GM23338 (cell line): Measurements from ENCODE around the gene CTNS. TPM values are rescaled to one million over a fixed set of nuclear protein-coding genes. Genes with fewer than 3 reads are reported as not detected.
A peak's percentile ranks its signal among the peaks of the same experiment; 100 is the strongest.

ENCODE experiments used
- ATAC-seq: fragments of 200-7000 bp; cut with Tn5 transposase; 3 replicates; pipeline ENCODE4 v1.9.1; 2020
- DNase-seq: peaks from one replicate; pipeline ENCODE4 v3.0.0-alpha.2; 2015; ENCODE audit warnings: low spot score
- H2AFZ ChIP-seq: fragments of 200-600 bp; sonication (generic); 2 replicates; pipeline ENCODE4 v1.8.0; 2016; ENCODE audit warnings: antibody characterized with exemption, mild to moderate bottlenecking, moderate library complexity
- H3F3A ChIP-seq: fragments of 200-600 bp; sonication (generic); replicated peaks from 2 replicates; pipeline ENCODE4 v1.8.0; 2017; ENCODE audit warnings: antibody characterized with exemption, mixed run types, low read depth
- H3K27ac ChIP-seq: fragments of 200-600 bp; sonication (generic); 2 replicates; pipeline ENCODE4 v1.6.1; 2016; ENCODE audit warnings: low read depth
- H3K27me3 ChIP-seq: fragments of 200-600 bp; sonication (generic); 2 replicates; pipeline ENCODE4 v1.8.0; 2016; ENCODE audit warnings: mild to moderate bottlenecking, mixed run types, moderate library complexity; ENCODE audit not compliant: insufficient read depth
- H3K36me3 ChIP-seq: fragments of 200-600 bp; sonication (generic); 2 replicates; pipeline ENCODE4 v1.8.0; 2016; ENCODE audit warnings: mild to moderate bottlenecking; ENCODE audit not compliant: insufficient read depth
- H3K4me1 ChIP-seq: fragments of 200-600 bp; sonication (generic); 2 replicates; pipeline ENCODE4 v1.8.0; 2016; ENCODE audit warnings: mild to moderate bottlenecking, moderate library complexity; ENCODE audit not compliant: insufficient read depth
- H3K4me2 ChIP-seq: fragments of 200-600 bp; sonication (generic); 2 replicates; pipeline ENCODE4 v1.7.1; 2017; ENCODE audit warnings: mixed run types
- H3K4me3 ChIP-seq: fragments of 200-600 bp; sonication (generic); 2 replicates; pipeline ENCODE4 v1.6.1; 2016; ENCODE audit warnings: mixed run types
- H3K79me2 ChIP-seq: fragments of 200-600 bp; sonication (generic); replicated peaks from 2 replicates; pipeline ENCODE4 v1.8.0; 2017; ENCODE audit warnings: mild to moderate bottlenecking; ENCODE audit not compliant: insufficient read depth
- H3K9me2 ChIP-seq: fragments of 200-600 bp; sonication (generic); 2 replicates; pipeline ENCODE4 v1.8.0; 2017; ENCODE audit not compliant: insufficient read depth
- H4K20me1 ChIP-seq: fragments of 200-600 bp; sonication (generic); replicated peaks from 2 replicates; pipeline ENCODE4 v1.8.0; 2017; ENCODE audit warnings: mild to moderate bottlenecking; ENCODE audit not compliant: insufficient read depth
- H3K27ac Mint-ChIP-seq: 2 replicates; pipeline ENCODE4 v1.8.0; 2020; ENCODE audit warnings: inconsistent platforms, mild to moderate bottlenecking, moderate library complexity, mixed read lengths
- H3K27me3 Mint-ChIP-seq: 3 replicates; pipeline ENCODE4 v1.8.0; 2022; ENCODE audit warnings: low read depth, mild to moderate bottlenecking, moderate library complexity, mixed read lengths, inconsistent platforms; ENCODE audit not compliant: insufficient read depth, poor library complexity
- H3K36me3 Mint-ChIP-seq: 3 replicates; pipeline ENCODE4 v1.8.0; 2021; ENCODE audit warnings: low read depth, mild to moderate bottlenecking, inconsistent platforms, moderate library complexity, mixed read lengths
- H3K4me1 Mint-ChIP-seq: 3 replicates; pipeline ENCODE4 v1.8.0; 2020; ENCODE audit warnings: mild to moderate bottlenecking, inconsistent platforms, mixed read lengths
- H3K4me3 Mint-ChIP-seq: 3 replicates; pipeline ENCODE4 v1.8.0; 2021; ENCODE audit warnings: moderate library complexity, mild to moderate bottlenecking, inconsistent platforms, mixed read lengths
- H3K9me3 Mint-ChIP-seq: 3 replicates; pipeline ENCODE4 v1.8.0; 2020; ENCODE audit warnings: moderate library complexity, mild to moderate bottlenecking, inconsistent platforms, mixed read lengths
- CREB1 ChIP-seq: fragments of 250-450 bp; sonication (Bioruptor Pico); IDR thresholded peaks from 2 replicates; pipeline ENCODE4 v1.5.0; 2020; ENCODE audit warnings: low read depth, mild to moderate bottlenecking, moderate library complexity
- CTCF ChIP-seq, 2 experiments: fragments of 200-600 bp in 1 of 2; sonication (generic) in 1 of 2; conservative IDR thresholded peaks; 2 replicates each; pipeline versions ENCODE4 v1.5.1 to v1.6.1; 2016 to 2017; ENCODE audit warnings: antibody characterized with exemption in 2 of 2, low read depth in 2 of 2, mild to moderate bottlenecking in 2 of 2, moderate library complexity in 1 of 2
- EZH2 ChIP-seq: fragments of 200-600 bp; sonication (generic); IDR thresholded peaks from one replicate; pipeline ENCODE4 v1.8.0; 2017; ENCODE audit warnings: antibody characterized with exemption, mild to moderate bottlenecking, low read depth; ENCODE audit not compliant: unreplicated experiment
- EZH2phosphoT487 ChIP-seq: fragments of 200-600 bp; sonication (generic); IDR thresholded peaks from one replicate; pipeline ENCODE4 v1.8.1; 2018; ENCODE audit warnings: antibody characterized with exemption; ENCODE audit not compliant: unreplicated experiment
- NANOG ChIP-seq: IDR thresholded peaks from 2 replicates; pipeline ENCODE4 v1.6.1; 2016; ENCODE audit warnings: antibody characterized with exemption, borderline replicate concordance
- ZNF114 ChIP-seq: fragments of 250-450 bp; sonication (Bioruptor Pico); IDR thresholded peaks from 2 replicates; pipeline ENCODE4 v1.5.0; 2020; ENCODE audit warnings: mild to moderate bottlenecking, moderate library complexity
- ZNF331 ChIP-seq: fragments of 250-450 bp; sonication (Bioruptor Pico); IDR thresholded peaks from 2 replicates; pipeline ENCODE4 v1.5.0; 2020; ENCODE audit warnings: low read depth, mild to moderate bottlenecking, moderate library complexity
- ZNF462 ChIP-seq: fragments of 250-450 bp; sonication (Bioruptor Pico); IDR thresholded peaks from 2 replicates; pipeline ENCODE4 v1.5.0; 2020; ENCODE audit warnings: mild to moderate bottlenecking, moderate library complexity
- polyA plus RNA-seq: library from polyadenylated mRNA; unstranded; fragments of >200 nt; fragmentation: Nextera tagmentation; extraction: Ambion mirVana; gene quantifications from 2 replicates; pipeline ENCODE4 v1.2.1, GENCODE V29; 2016
- total RNA-seq: library from RNA; depleted of rRNA; stranded (reverse); fragments of >200 nt; shearing (Covaris generic); gene quantifications from 2 replicates; pipeline ENCODE4 v1.2.3, GENCODE V29; 2014

CTNS gene
- total and polyA plus RNA-seq, 2 experiments from 2014 or later: 5.9 to 21.8 TPM

- TF ChIP-seq ZNF462 (CRISPR knock-in tag) (no peak), EZH2phosphoT487 (no peak), NANOG (no peak), ZNF114 (CRISPR knock-in tag) (no peak), ZNF331 (CRISPR knock-in tag) (no peak), CREB1 (CRISPR knock-in tag) (no peak), EZH2 (no peak)
These were observed 39.3 kb downstream of the CTNS start (continued) for GRCh38 chr17:3675886-3676285.

- H3K27ac ChIP-seq: no peak overlapping the region
- H3K27me3 ChIP-seq: no peaks in the 10 kb centered on the region
- peak; percentile 84 for ATAC-seq
- no peak overlapping the region for H2AFZ ChIP-seq
- H3K36me3 Mint-ChIP-seq: no peaks in the 10 kb centered on the region
- no peaks in the 10 kb centered on the region for H3K4me1 ChIP-seq
- no peaks in the 10 kb centered on the region for H4K20me1 ChIP-seq
- H3K4me2 ChIP-seq: no peak overlapping the region
- H3K27me3 Mint-ChIP-seq: peaks cover 2% of the 10 kb centered on the region
- H3K36me3 ChIP-seq: no peaks in the 10 kb centered on the region
- H3K4me3 ChIP-seq: no peak overlapping the region
- peaks cover 10% of the 10 kb centered on the region for H3K4me1 Mint-ChIP-seq
- H3K9me3 Mint-ChIP-seq: no peaks in the 10 kb centered on the region
- H3F3A ChIP-seq: 0 out of 2 replicates have a peak, but pooled peaks cover under 1% of the 10 kb centered on the region
- DNase-seq: peak; percentile 75
- no peaks in the 10 kb centered on the region for H3K79me2 ChIP-seq
- H3K9me2 ChIP-seq: no peaks in the 10 kb centered on the region
- H3K27ac Mint-ChIP-seq: no peak overlapping the region
- H3K4me3 Mint-ChIP-seq: no peak overlapping the region
- peak; percentile 31 to 59; a peak in 3 of 4 replicates for TF ChIP-seq CTCF (conservative IDR thresholded peaks at IDR 0.05; ENCODE audit: low read depth in 2 of 2)
These were observed 41.7 kb downstream of the CTNS start for GRCh38 chr17:3678095-3678820.
